BLaER1 treated with 17β-estradiol and CSF1 and Interleukin-3, amounts not matched to agents 10 nM and 100 nM (cell line): ENCODE measurements around the gene ZNF532.
"Not testable (repeated sequence)": the region's sequence is repeated elsewhere in the genome, so short reads cannot be mapped to it uniquely, and the experiment has no call there.

ENCODE experiments used
- H3K27ac ChIP-seq, 11 experiments: shearing (Covaris generic); formaldehyde crosslinking; 2 replicates each; pipeline ENCODE4 v1.8.1; 2022
- H3K27me3 ChIP-seq, 11 experiments: shearing (Covaris generic); formaldehyde crosslinking; 2 replicates each; pipeline ENCODE4 v1.8.1; 2022
- H3K36me3 ChIP-seq, 11 experiments: shearing (Covaris generic); formaldehyde crosslinking; 2 replicates each; pipeline ENCODE4 v1.8.1; 2022
- H3K4me1 ChIP-seq, 10 experiments: shearing (Covaris generic); formaldehyde crosslinking; 2 replicates each; pipeline ENCODE4 v1.8.1; 2022
- H3K4me2 ChIP-seq, 11 experiments: shearing (Covaris generic); formaldehyde crosslinking; 2 replicates each; pipeline ENCODE4 v1.8.1; 2022
- H3K4me3 ChIP-seq, 10 experiments: shearing (Covaris generic); formaldehyde crosslinking; 2 replicates each; pipeline ENCODE4 v1.8.1; 2022
- H3K9ac ChIP-seq, 11 experiments: shearing (Covaris generic); formaldehyde crosslinking; 2 replicates each; pipeline ENCODE4 v1.8.1; 2022
- H3K9me3 ChIP-seq, 11 experiments: shearing (Covaris generic); formaldehyde crosslinking; replicated peaks in 1 of 11; 2 replicates each; pipeline ENCODE4 v1.8.1; 2022
- H4K20me1 ChIP-seq, 11 experiments: shearing (Covaris generic); formaldehyde crosslinking; 2 replicates each; pipeline ENCODE4 v1.8.1; 2022
- Cebpa-rat ChIP-seq, 11 experiments: shearing (Covaris generic); IDR thresholded peaks; 2 replicates each; pipeline ENCODE4 v1.8.1; 2022

The ZNF532 gene

DNA sequence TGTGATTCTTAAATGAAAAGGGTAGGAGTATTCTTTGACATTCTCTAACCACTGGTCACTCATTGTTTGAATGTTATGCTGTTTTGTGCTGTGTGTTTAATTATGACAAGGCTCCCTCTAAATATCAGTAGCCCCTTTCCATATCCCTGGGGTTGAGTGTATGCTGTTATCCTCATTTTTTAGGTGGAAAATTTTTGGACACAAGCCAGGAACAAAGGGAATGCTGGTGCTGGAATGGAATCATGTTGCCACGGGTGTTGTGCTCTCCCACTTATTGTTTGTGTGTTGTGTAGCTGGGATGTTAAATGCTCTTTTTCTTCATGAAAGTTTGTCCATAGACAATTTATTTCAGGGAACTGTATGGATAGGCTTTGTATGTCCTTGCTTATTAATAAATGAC lies 43.3 kb downstream of the ZNF532 start:
- H3K36me3 ChIP-seq: no peaks in the 10 kb centered on the region
- H3K4me2 ChIP-seq: no peak overlapping the region
- peaks cover 0 to 4% (median 0%) of the 10 kb centered on the region in 10 experiments; a peak in 3 of 20 replicates for H3K4me1 ChIP-seq
- H3K27me3 ChIP-seq: no peaks in the 10 kb centered on the region
- no peak overlapping the region for H3K9ac ChIP-seq
- no peak overlapping the region for H3K4me3 ChIP-seq
- H4K20me1 ChIP-seq: no peaks in the 10 kb centered on the region
- TF ChIP-seq Cebpa-rat (IDR thresholded peaks at IDR 0.05): no peak
- H3K27ac ChIP-seq: no peak overlapping the region
- H3K9me3 ChIP-seq: no peaks in the 10 kb centered on the region

DNA sequence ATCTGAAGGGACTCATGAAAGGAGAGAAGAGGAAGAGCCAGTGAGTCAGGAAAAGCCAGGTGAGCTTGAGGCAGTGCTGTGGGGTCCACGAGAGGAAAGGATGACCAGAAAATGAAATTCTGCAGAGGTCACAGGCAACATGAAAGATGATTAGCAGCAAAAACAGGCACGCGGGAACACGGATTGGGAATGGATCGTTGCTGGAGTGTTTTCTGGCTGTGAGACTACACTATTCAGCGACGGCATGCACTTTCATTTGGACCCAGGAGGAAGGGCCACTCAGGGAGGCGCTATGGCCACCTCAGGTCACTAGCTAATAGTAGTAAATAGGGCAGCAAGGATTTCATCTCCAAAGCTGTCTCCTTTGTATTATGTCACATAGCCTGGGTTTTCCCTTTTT lies 44.8 kb downstream of the ZNF532 start:
- Histone ChIP-seq H3K4me1 (peaks cover 0 to 4% (median 0%) of the 10 kb centered on the region in 10 experiments; a peak in 1 of 20 replicates), H3K4me3 (no peak overlapping the region), H3K27me3 (no peaks in the 10 kb centered on the region), H3K4me2 (no peak overlapping the region), H3K27ac (no peak overlapping the region), H3K9me3 (no peaks in the 10 kb centered on the region), H3K36me3 (no peaks in the 10 kb centered on the region), H3K9ac (no peak overlapping the region), H4K20me1 (no peaks in the 10 kb centered on the region)
- TF ChIP-seq Cebpa-rat (IDR thresholded peaks at IDR 0.05): no peak

DNA sequence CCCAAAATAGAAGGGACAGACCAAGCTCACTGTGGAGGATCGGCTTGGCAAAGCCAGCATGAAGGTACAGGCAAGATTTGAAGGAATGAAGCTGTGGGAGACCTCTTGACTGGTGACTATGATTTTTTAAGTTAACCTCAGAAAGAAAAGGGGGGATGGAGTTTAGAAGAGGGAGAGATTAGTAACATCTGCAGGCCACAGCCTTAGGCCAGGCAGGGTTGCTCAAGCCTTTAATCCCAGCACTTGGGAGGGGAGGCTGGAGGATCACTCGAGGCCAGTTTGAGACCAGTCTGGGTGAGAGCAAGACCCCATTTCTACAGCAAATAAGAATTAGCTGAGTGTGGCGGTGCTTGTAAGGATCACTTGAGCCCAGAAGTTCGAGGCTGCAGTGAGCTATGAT lies 46.6 kb downstream of the ZNF532 start:
- Histone ChIP-seq H3K4me3 (no peak overlapping the region), H3K9ac (no peak overlapping the region), H3K27ac (no peak overlapping the region), H3K9me3 (no peaks in the 10 kb centered on the region), H3K4me1 (peaks cover 0 to 4% (median 0%) of the 10 kb centered on the region in 10 experiments; a peak in 1 of 20 replicates), H3K4me2 (no peak overlapping the region), H4K20me1 (no peaks in the 10 kb centered on the region), H3K36me3 (no peaks in the 10 kb centered on the region), H3K27me3 (no peaks in the 10 kb centered on the region)
- no peak for TF ChIP-seq Cebpa-rat (IDR thresholded peaks at IDR 0.05)

DNA sequence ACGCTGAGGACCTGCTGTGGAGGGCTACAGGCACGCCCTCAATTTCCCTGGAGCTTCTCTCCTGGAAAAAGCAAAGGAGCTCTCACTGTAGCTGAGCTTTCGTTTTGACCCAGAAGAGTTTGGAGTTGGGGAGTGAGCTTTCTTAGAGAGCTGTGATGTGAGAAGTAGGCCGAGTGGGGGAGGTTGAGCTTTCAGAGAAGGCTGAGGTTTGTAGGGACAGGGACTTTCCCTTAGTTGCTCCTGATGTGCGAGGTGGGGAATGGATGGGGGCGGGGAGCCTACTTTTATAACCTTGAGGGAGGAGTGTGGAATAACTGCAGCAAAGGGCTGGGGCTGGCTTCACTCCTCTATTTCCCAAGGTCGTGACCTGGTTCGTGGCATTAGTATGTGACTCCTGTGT lies 47.1 kb downstream of the ZNF532 start:
- Histone ChIP-seq H3K27me3 (no peaks in the 10 kb centered on the region), H3K9ac (no peak overlapping the region), H3K4me2 (no peak overlapping the region), H3K27ac (no peak overlapping the region), H3K4me3 (no peak overlapping the region), H3K9me3 (no peaks in the 10 kb centered on the region), H4K20me1 (no peaks in the 10 kb centered on the region), H3K36me3 (no peaks in the 10 kb centered on the region), H3K4me1 (peaks cover 0 to 4% (median 0%) of the 10 kb centered on the region in 10 experiments; a peak in 1 of 20 replicates)
- TF ChIP-seq Cebpa-rat (IDR thresholded peaks at IDR 0.05): no peak

DNA sequence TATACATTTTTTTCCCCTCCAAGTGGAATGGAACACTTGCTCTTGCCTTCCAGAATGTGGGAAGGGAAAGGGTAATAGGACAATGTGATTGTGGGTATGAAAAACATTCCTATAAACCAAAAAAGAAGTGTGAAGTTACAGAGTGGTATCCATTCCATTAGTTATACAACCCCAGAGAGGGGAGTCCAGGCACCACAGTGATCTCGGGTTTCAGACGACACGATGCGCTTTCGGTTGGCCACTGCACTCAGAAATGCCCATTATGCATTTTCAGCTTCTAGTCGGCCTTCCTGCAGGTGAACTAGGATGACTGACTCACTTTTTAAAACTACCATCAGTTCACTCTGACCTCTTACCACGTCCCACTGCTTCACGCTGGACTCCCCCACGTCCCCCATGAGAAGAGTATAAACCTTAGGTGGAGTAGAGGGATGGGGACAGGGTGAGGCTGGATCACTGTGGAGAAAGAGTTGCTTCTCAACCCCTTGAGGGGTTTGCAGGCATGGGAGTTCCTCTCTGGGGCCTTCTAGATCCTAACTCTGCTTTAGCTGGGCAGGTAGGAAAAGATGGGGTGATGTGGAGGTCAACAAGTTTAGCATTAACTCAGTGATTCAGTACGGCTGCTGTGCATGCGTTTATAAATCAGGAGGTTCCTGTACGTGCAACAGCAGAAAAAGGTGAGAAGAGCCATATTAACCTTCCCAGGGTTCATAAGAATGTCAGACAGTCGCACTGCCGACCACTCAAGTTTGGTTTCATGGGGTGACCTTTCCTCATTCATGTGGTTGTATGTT lies 50.5 kb downstream of the ZNF532 start:
- peaks cover 0 to 4% (median 0%) of the 10 kb centered on the region in 10 experiments; a peak in 1 of 20 replicates for H3K4me1 ChIP-seq
- no peaks in the 10 kb centered on the region for H3K36me3 ChIP-seq
- no peak overlapping the region for H3K9ac ChIP-seq
- H3K9me3 ChIP-seq: no peaks in the 10 kb centered on the region
- TF ChIP-seq Cebpa-rat (IDR thresholded peaks at IDR 0.05): no peak
- no peak overlapping the region for H3K27ac ChIP-seq
- no peak overlapping the region for H3K4me3 ChIP-seq
- H3K4me2 ChIP-seq: no peak overlapping the region
- H3K27me3 ChIP-seq: no peaks in the 10 kb centered on the region
- H4K20me1 ChIP-seq: no peaks in the 10 kb centered on the region

DNA sequence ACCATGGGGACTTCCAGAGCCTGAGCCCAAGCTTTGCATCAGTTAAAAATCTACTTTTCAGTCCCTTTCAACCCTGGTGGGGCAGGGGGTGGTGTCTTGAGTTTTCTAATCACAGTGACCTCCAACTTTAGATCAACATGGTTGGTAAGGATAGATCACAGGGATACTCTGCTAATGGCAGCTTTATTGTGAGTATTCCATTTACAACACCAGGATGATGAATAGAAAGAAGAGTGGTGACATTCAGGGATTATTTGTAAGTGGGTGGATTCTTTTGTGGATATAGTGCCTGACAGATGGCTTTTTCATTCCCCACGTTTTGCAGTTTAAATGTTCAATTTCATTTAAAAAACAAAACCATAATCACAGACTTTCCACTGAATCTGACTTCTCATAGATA lies 51.3 kb downstream of the ZNF532 start:
- Histone ChIP-seq H3K4me3 (no peak overlapping the region), H3K9me3 (no peaks in the 10 kb centered on the region), H3K36me3 (no peaks in the 10 kb centered on the region), H3K27ac (no peak overlapping the region), H3K9ac (no peak overlapping the region), H3K4me1 (peaks cover 0 to 4% (median 0%) of the 10 kb centered on the region in 10 experiments; a peak in 1 of 20 replicates), H3K27me3 (no peaks in the 10 kb centered on the region), H4K20me1 (no peaks in the 10 kb centered on the region), H3K4me2 (no peak overlapping the region)
- TF ChIP-seq Cebpa-rat (IDR thresholded peaks at IDR 0.05): no peak

DNA sequence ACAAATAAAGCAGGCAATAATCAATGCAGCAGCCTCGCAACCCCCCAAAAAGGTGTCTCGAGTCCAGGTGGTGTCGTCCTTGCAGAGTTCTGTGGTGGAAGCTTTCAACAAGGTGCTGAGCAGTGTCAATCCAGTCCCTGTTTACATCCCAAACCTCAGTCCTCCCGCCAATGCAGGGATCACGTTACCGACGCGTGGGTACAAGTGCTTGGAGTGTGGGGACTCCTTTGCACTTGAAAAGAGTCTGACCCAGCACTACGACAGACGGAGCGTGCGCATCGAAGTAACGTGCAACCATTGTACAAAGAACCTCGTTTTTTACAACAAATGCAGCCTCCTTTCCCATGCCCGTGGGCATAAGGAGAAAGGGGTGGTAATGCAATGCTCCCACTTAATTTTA lies 55.3 kb downstream of the ZNF532 start:
- H3K4me2 ChIP-seq, H3K27me3 ChIP-seq, H3K4me1 ChIP-seq, H3K9ac ChIP-seq, H3K4me3 ChIP-seq, H4K20me1 ChIP-seq, H3K36me3 ChIP-seq, H3K27ac ChIP-seq: not testable (repeated sequence)
- peaks cover 0 to 11% (median 7%) of the 10 kb centered on the region in 11 experiments; a peak in 12 of 22 replicates for H3K9me3 ChIP-seq

DNA sequence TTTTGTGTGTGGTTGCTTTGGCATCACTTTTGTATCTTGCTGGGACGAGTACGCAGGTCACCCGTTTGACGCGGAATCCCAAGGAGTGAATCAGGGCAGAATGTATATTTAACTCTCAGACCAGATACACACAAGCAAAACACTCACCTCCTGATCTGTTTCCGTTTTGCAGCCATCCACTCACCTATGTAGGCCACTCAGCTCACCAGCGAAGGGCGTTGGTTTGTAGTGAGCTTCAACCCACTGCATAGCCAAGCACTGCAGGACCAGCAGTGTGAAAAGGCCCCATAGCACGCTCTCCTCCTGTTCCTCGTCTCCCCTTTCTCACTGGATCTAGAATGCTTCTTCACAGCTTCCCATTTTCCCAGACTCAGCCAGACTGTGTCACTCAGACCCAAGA lies 58.3 kb downstream of the ZNF532 start:
- no peaks in the 10 kb centered on the region for H3K36me3 ChIP-seq
- no peak for TF ChIP-seq Cebpa-rat (IDR thresholded peaks at IDR 0.05)
- no peak overlapping the region for H3K4me3 ChIP-seq
- H3K9me3 ChIP-seq: peaks cover 0 to 12% (median 7%) of the 10 kb centered on the region in 11 experiments; a peak in 12 of 22 replicates
- no peak overlapping the region for H3K4me2 ChIP-seq
- no peak overlapping the region for H3K27ac ChIP-seq
- H3K27me3 ChIP-seq: no peaks in the 10 kb centered on the region
- H3K9ac ChIP-seq: no peak overlapping the region
- H3K4me1 ChIP-seq: no peaks in the 10 kb centered on the region
- no peaks in the 10 kb centered on the region for H4K20me1 ChIP-seq

DNA sequence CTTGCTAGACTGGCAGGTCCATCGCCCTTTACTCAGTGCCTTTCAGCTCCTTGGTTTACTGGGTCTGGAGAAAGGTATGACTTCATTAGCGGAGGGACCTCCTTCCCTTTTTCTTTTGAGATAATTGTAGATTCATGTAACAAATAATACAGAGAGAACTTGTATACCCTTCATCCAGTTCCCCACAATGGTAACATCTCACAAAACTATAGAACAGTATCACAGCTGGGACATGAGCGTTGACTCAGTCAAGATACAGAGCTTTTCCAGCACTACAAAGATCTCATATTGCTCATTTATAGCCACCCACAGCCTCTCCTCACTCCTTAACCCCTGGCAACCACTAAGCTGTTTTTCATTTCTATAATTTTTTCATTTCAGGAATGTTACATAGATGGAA lies 59.8 kb downstream of the ZNF532 start:
- Histone ChIP-seq H3K9me3 (peaks cover 0 to 12% (median 7%) of the 10 kb centered on the region in 11 experiments; a peak in 12 of 22 replicates), H3K9ac (no peak overlapping the region), H3K27ac (no peak overlapping the region), H3K4me3 (no peak overlapping the region), H3K4me2 (no peak overlapping the region), H4K20me1 (no peaks in the 10 kb centered on the region), H3K4me1 (no peaks in the 10 kb centered on the region), H3K36me3 (no peaks in the 10 kb centered on the region), H3K27me3 (no peaks in the 10 kb centered on the region)
- TF ChIP-seq Cebpa-rat (IDR thresholded peaks at IDR 0.05): no peak

DNA sequence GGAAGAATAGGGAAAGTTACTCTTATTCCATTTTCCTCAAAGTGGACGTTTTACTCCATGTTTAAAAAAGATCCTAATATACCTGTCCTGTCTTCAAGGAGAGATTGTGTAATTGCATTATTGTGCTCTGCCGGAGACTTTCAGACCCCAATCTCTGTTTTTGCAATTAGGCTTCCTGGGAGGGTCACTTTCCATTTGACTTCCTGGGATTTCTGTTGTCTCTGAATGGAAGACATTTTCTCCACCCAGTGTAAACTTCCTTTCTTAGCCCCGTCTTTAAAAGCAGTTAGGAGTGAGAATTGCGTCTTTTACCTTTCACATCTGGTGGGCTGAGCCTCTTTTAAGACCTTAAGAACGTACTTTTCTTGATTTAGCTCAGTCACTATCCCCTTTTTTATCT lies 63.0 kb downstream of the ZNF532 start:
- no peak overlapping the region for H3K4me3 ChIP-seq

More for the DNA sequence above, 63.0 kb downstream of the ZNF532 start:
- Histone ChIP-seq H3K9me3 (peaks cover 0 to 12% (median 7%) of the 10 kb centered on the region in 11 experiments; a peak in 12 of 22 replicates), H3K4me1 (no peaks in the 10 kb centered on the region), H3K27ac (no peak overlapping the region), H3K36me3 (no peaks in the 10 kb centered on the region), H3K4me2 (no peak overlapping the region), H3K27me3 (no peaks in the 10 kb centered on the region), H4K20me1 (no peaks in the 10 kb centered on the region), H3K9ac (no peak overlapping the region)
- TF ChIP-seq Cebpa-rat (IDR thresholded peaks at IDR 0.05): no peak
